Esophagus muscularis mucosa (tissue), 4 donors: ENCODE measurements around the gene GALK1.

Experiments used
- EP300 ChIP-seq: sonication (generic); formaldehyde crosslinking; IDR thresholded peaks from one replicate; pipeline ENCODE4 v1.6.1; 2017; ENCODE audit warnings: antibody characterized with exemption
- POLR2A ChIP-seq: fragments of 450-650 bp; IDR thresholded peaks from one replicate; pipeline ENCODE4 v1.6.1; 2017; ENCODE audit warnings: antibody characterized with exemption, moderate library complexity, mild to moderate bottlenecking, low read depth
- POLR2AphosphoS5 ChIP-seq, 2 donors: sonication (generic); formaldehyde crosslinking; IDR thresholded peaks; one replicate each; pipeline ENCODE4 v1.6.1; 2017; ENCODE audit warnings: antibody characterized with exemption in 2 of 2
- TF ChIP-seq, protein P1 (sequence below), 3 experiments: fragments of 200-600 bp in 2 of 3; fragments of 450-650 bp in 1 of 3; sonication (generic) in 2 of 3; IDR thresholded peaks; one replicate each; pipeline ENCODE4 v1.5.1; 2017 to 2019; ENCODE audit warnings: antibody characterized with exemption in 3 of 3, mild to moderate bottlenecking in 2 of 3, moderate library complexity in 1 of 3

- TF ChIP-seq, protein P1, sequence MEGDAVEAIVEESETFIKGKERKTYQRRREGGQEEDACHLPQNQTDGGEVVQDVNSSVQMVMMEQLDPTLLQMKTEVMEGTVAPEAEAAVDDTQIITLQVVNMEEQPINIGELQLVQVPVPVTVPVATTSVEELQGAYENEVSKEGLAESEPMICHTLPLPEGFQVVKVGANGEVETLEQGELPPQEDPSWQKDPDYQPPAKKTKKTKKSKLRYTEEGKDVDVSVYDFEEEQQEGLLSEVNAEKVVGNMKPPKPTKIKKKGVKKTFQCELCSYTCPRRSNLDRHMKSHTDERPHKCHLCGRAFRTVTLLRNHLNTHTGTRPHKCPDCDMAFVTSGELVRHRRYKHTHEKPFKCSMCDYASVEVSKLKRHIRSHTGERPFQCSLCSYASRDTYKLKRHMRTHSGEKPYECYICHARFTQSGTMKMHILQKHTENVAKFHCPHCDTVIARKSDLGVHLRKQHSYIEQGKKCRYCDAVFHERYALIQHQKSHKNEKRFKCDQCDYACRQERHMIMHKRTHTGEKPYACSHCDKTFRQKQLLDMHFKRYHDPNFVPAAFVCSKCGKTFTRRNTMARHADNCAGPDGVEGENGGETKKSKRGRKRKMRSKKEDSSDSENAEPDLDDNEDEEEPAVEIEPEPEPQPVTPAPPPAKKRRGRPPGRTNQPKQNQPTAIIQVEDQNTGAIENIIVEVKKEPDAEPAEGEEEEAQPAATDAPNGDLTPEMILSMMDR (IDR thresholded peaks at IDR 0.05): no peak
- TF ChIP-seq EP300: no peak
- TF ChIP-seq POLR2AphosphoS5 (IDR thresholded peaks at IDR 0.05): no peak
- TF ChIP-seq POLR2A: no peak
These were observed 30.2 kb downstream of the GALK1 start for GRCh38 chr17:75734674-75735294.
